Astrocyte of the hippocampus (primary cell): ENCODE results near the gene TEX19.

ENCODE experiments used
- DNase-seq: peaks from one replicate; pipeline ENCODE4 v3.0.0; 2011; ENCODE audit warnings: low read depth, low spot score

TEX19 gene, protein sequence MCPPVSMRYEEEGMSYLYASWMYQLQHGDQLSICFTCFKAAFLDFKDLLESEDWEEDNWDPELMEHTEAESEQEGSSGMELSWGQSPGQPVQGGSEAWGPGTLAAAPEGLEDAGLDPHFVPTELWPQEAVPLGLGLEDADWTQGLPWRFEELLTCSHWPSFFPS

DNA sequence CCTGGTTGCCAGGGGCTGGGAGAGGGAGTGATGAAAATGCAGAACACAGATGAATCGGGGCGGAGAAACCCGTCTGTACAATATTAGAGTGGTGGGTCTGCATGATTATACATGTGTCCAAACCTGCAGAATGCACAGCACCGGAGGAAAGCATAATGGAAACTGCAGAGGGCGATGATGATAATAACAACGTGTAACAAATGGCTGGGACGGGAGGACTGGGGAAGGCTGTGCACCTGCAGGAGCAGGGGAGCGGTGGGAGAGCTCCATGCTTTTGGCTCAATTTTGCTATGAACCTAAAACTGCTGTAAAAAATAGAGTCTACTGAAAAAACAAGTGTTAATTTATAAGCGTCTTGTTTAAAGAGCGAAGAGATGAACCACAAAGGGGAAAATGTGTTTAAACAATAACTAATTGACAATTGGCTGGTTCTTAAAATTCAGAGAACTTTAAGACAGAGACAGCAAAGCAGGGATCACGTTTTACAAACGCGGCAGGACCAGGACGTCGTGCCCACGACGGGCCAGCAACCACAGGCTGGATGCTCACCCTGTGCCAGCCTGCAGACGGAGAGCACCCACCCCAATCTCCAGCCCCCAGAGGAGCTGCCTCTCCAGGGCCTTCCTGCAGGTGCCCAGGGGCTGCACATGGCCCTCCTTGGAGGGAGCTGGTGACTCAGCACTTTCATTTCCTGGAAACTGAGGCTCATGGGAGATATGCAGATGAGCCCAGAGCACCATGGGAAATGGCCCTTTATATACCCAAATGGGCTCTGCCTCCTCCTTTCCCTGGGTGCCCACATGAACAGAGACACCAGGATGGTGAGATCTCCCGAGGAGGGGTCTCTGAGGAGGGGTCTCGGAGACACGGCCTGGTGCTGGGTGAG is at the start of gene TEX19:
TEX19 (plus strand) TSS at position 783 of the 886 bp plus-strand sequence. CDS start 2,904 bp downstream, outside the sequence.
- no peak for DNase-seq

- DNase-seq: no peak
Observed at GRCh38 chr17:82309656-82310570, 49.1 kb upstream of the TEX19 start.

DNA sequence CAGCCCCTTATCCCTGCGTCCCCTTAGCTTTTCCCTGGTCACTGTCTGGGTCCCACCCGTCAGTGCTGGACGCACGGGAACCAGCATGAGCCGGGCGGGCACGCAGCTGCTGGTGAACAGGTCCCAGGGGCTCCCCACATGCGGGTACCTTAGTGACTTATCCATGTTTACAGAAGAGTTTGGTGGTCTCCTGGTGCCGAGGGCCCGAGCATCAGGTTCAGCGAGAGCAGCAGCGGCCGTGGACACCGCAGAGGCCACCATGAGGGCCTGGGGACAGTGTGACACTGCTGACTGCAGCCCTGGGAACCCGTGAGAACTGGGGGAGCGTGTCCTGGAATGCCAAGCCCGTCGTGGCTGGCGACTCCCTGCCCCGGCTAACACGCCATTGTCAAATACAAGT is 48.2 kb upstream of the TEX19 start:
- no peak for DNase-seq

DNA sequence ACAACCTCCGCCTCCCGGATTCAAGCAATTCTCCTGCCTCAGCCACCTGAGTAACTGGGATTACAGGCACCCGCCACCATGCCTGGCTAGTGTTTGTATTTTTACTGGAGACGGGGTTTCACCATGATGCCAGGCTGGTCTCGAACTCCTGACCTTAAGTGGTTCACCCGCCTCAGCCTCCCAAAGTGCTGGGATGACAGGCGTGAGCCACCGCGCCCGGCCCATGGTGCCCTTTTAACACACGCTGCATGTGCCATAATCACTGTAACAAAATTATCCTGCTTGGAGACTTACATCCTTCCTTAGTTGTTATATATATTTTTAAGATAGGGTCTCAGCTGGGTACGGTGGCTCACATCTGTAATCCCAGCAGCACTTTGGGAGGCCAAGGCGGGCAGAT is 47.1 kb upstream of the TEX19 start:
- DNase-seq: no peak

DNA sequence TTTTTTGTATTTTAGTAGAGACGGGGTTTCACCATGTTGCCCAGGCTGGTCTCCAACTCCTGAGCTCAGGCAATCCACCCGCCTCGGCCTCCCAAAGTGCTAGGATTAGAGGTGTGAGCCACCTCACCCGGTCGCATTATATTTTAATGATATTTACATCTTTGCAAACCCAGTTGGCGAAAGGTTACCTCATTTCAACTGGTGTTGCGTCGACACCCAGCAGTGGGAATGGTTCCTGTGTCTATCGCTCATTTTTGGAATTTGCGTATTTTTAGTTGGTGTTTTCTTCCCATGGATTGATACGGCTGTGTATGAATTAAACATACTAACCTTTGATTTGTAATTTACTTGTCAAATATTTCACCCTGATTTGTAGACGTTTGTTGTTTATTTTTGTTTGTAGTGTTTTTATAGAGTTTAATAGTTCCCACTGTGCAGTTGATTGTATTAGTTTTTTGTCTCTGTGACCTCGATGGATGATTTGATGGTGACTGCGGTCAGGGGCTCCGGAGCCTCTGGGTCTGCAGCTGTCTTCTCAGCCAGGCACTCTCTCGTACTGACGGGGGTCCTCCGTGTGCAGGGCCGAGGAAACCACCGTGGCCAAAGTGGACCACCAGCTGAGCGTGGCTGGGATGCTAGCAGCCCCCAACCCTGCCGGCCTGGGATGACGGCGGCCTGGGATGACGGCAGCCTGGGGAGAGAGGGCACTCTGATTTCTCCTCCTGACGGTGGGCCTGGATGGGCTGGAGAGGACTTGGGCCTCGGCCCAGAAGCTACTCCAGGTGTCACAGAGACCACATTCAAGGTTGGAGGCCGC is 45.6 kb upstream of the TEX19 start:
- DNase-seq: no peak

DNA sequence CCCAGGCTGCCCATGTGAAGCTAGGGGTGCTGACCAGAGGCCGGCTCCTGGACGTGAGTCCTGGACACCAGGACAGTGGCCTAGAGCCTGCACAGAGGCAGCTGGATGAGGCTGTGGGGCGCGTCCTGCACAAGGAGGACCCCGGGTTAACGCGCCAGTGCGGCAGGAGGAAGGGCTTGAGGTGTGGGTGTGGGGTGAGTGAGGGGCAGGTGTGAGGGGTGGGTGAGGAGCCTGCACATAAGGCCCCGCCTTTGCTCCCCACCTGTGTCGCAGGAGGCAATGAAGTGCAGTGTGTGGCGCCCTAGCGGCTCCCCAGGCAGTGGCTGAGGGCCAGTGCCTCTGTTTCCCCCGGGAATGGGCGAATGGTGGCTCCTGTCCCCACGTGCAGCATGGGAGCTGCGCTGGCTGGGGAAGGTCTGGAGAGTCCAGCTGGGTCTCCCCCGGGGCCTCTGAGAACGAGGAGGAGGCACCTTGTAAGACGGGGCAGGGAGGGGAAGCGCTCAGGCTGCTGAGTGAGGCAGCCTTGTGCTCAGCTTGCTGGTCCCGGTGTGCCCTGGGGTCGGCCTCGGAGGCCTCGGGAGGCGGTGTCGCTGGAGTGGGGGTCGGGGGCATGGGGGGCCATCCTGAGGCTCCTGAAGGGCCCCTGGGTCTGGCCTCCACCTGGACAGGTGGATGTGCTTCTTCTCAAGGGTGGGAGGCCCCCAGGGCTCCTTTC is 44.9 kb upstream of the TEX19 start:
- no peak for DNase-seq

DNA sequence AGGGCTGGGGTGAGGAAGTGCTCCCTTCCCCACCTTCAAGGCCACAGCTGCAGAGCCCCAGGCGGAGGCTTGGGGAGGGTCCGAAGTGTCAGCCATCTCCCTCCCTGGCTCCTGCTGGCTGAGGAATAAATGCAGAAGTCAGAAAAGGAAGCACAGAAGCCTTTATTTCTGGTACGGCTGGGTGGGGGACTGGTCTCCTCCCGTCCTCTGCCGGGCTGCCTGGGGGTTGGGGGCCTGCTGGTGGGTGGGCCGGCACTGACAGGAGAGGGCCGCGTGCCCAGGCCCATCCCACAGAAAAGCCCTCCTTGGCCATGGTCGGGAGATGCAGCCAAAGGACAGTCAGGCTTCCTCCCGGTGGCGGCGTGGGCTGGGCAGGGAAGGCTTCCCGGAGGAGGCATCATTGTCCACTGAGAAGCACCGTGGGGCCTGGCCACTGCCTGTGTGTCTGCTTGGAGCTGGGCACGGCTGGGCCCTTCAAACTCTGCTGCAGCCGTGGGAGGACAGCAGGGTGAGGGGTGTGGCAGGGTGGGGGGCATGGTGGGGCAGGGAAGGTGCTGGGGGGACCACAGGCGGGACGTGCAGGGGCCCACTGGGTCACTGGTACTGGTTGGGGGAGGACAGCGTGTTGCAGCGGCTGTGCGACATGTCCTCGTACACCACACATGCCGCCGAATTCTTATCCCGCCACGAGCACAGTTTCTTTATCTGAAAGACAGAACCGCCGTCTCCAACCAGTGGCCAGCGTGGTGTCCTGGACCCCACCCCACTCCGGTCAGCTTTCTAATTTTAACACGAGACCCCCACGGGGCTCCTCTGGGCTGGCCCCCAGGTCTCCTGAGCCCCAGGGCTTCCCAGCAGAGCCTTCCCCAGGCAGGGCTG is 44.1 kb upstream of the TEX19 start:
- no peak for DNase-seq

GRCh38 chr17:82315703-82316358 is 43.2 kb upstream of the TEX19 start:
- DNase-seq: no peak

- no peak for DNase-seq
Observed at GRCh38 chr17:82316651-82317393, 42.2 kb upstream of the TEX19 start.

- no peak for DNase-seq
Observed at GRCh38 chr17:82317394-82318168, 41.5 kb upstream of the TEX19 start, which contains the start of gene CD7. Gene CD7 (minus strand): TSS chr17:82317608. CDS start chr17:82317495, 113 bp downstream.

- no peak for DNase-seq
Observed at GRCh38 chr17:82318169-82318498, 40.9 kb upstream of the TEX19 start.

DNA sequence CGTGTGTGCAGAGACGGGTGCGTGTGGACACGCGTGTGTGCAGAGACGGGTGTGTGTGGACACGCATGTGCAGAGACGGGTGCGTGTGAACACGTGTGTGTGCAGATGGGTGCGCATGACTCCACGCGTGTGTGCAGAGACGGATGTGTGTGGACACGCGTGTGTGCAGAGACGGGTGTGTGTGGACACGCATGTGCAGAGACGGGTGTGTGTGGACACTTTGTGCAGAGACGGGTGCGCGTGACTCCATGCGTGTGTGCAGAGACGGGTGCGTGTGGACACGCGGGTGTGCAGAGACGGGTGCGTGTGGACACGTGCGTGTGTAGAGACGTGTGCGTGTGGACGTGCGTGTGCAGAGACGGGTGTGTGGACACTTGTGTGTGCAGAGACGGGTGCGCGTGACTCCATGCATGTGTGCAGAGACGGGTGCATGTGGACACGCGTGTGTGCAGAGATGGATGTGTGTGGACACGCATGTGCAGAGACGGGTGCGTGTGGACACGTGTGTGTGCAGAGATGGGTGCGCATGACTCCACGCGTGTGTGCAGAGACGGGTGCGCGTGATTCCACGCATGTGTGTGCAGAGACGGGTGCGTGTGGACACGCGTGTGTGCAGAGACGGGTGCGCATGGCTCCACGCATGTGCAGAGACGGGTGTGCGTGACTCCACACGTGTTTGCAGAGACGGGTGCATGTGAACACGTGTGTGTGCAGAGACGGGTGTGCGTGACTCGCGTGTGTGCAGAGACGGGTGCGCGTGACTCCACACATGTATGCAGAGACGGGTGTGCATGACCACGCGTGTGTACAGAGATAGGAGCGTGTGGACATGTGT is 40.1 kb upstream of the TEX19 start:
- no peak for DNase-seq

DNA sequence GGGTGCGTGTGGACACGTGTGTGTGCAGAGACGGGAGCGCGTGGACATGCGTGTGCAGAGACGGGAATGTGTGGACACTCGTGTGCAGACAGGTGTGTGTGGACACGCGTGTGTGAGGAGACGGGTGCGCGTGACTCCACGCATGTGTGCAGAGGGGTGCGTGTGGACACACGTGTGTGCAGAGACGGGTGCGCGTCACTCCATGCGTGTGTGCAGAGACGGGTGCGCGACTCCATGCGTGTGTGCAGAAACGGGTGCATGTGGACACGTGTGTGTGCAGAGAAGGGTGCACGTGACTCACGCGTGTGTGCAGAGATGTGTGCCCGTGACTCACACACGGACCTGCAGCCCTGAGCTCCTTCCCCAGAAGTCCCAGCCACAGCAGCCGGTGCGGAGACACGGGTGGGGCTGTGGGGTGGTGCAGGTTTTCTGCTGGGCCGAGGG is 39.4 kb upstream of the TEX19 start:
- DNase-seq: no peak

DNA sequence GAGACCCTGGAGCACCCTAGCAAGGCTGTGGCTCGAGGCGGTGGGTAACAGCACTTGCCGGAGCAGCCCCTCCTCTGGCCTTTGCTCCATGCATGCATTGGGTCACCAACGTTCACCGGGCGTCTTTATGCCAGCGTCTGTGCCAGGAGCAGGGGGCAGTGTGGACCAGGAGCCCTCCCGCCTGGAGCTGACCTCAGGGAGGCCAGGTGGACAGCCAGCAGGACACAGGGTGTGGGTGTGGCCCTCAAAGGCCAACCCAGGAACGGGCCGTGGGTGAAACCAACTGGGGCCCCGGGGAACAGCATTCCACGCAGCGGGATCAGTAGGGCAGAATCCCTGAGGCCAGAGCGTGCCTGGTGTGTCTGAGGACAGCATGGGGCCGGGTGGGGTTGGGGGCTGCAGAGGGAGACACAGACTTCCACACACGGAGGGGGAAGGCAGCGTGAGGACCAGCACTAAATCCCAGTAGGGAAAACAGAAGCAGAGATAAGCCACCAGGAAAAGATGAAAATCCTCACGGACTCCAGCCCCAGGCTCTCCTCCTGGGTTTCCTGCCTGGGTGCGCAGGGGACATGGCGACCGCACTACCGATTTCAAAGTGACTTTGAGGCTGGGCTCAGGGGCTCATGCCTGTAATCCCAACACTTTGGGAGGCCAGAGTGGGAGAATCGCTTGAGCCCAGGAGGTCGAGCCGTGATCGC is 38.8 kb upstream of the TEX19 start:
- DNase-seq: no peak

DNA sequence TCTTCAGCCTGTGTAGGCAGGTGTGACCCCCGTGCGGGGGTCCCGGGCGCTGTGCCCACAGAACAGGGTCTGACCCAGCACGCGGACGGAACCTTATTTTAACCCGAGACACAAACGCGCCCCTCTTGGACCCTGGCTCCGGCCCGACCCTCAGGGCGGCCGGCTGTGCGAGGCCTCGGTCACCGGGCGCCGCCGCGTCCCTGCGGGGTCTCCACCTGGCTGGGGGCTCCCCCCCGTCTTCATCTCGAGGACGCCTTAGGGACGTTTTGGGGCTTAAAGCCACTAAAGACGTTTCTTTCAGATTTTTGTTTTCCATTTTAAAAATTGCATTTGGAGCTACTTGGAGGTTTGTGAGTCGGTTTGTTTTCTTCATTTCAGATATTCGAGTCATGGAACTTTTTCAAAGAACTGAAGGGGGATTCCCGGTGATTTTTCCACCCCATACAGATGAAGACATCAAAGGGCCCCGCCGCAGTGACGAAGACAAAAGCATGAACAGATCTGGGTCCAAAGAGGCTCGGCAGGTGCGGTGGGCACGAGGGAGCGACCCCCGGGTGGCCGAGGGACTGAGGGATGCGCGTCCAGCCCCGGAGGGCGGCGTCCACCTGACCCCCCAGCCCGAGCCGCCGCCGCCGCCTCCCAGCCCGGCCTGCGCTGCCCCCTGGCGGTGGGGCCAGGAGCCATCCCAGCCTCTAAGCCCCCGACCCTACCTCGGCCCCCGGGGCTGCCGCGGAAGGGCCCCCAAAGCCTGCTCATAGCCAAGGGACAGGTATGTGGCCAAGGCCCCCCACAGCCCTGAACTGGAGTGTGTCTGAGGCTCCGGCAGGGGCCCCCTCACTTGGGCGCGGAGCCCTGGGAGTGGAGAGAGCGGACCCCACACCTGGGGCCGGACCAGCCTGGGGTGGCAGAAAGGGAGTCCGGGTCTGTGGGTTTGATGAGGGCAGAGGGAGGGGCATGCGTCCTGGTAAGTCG is 37.8 kb upstream of the TEX19 start:
- peak; percentile 51 for DNase-seq
